ENCODE data around the gene CHAT.
A peak's percentile ranks its signal among the peaks of the same experiment; 100 is the strongest.

The CHAT gene

DNA sequence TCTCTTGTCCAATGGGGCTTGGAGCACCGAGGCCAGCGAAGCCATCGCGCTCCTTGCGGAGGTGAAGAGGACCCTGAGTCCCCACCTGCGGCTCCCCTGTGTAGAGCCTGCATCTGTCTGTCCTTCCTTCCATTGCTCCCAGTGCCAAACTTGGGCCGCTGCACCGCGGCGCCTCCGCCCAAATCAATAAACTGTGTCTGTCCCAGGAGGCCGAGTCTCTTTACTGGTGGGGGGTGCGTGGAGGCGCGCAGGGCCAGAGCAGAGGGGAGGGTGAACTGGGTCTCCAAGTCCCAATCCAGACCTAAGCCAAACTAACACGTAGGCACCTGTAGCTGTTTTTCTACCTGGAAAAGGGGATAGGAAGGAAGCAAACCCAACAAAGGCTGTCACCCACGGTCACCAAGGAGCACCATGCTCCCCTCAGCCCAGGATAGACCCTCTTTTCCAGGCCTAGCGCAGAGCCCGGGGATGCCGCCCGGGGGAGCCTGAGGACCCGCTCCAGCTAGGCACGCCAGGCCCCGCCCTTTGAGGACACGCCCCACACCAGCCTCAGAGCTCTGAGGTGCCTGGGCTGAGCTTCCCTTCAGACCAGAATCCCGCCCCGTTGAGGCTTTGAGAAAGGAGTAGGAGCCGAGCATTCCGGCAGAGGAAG is 1.2 kb upstream of the CHAT start:
- peak; percentile 43 for DNase-seq

DNA sequence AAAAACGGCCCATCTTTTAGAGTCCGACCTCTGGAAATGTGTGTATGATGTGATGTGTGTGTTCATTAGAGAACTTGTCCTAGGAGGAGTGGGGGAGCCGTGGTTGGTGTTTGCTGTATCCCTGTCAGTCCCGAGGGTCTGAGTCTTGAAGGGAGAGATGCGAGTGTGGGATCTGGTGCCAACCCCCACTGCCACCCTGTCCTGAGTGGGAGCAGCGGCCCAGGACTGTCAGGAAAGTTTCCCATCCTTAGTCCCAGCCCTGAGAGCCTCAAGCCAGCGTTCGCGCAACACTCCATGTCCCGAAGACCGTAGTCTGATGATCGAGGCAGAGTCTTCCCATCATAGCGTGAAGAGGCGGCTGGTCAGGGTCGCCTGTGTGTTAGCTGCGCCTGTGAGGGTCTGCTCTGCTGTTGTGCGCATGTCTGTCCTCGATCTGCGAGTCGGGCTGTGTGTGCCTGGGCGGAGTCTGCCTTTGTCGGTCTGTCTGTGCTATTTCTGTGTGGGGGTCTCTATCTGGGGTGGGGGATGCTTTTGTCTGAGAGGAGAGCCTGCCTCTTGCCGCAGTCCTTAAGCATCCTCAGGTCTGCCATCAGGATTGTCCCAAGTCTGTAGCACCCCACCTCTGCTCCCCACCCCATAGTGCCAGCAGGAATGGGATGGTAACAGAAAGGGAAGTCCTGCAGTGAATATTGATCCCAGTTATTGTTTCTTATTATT is 514 bp upstream of the CHAT start:
- no peak for DNase-seq

DNA sequence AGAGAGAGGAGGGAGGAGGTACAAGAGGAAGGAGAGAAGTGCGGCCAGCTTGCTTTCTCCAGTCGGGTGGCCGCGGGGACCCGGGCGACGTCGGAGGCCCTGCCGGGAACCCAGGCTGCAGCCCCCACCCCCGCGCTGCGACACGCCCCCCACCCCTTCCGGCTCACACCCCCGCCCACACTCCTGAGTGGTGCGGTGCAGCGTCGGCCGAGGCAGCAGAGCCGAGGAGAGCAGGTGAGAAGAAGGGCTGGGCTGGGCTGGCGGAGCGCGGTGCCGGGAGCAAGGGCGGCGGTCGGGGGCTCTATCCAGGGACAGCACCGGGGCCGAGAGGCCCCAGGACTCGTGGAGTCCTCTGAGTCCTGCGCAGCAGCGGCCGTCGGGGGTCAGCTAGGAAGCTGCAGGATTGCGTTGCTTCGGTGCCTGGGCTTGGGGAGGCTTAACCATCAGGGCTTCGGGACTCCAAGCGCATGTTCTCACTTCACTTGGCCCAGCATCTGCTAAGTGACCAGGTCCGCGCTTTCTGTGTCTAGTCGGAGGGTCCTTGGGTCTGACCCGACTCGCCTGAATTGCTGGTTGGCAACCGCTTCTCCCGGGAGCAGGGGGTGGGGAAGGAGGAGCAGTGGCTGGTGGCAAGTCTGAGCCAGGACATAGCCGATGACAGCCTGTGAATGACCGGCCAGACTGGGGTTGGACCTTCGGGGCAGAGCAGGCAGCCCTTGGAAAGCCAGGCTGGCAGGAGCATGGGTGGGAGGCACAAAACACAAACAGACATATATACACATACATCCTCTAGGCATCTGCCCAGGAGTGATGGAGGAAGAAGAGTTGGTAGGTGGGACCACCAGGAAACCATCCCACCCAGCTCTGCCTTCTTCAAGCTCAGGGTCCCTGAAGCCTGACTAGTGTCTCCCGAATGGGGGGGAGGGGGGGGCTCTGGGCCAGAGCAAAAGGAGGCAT is 683 bp downstream of the CHAT start:
- DNase-seq = no peak

DNA sequence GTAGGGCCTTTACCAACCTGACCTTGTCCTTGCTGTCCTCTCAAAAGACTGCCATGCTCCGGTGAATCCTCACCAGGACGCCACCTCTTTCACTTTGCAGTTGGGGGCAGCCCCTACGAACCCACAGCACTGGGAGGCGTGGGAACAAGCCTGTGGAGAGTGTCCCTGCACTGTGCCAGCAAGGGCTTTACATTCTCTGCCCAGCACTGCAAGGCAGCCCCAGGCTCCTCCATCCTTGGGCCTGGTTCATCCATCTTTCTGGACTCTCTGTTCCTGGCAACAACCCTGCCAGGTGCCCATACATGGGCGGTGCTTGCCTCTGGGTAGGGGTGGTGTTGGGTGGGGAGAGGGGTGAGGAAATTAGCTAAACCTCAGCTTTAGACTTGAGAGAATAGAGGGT is 1.4 kb downstream of the CHAT start:
- no peak for DNase-seq

DNA sequence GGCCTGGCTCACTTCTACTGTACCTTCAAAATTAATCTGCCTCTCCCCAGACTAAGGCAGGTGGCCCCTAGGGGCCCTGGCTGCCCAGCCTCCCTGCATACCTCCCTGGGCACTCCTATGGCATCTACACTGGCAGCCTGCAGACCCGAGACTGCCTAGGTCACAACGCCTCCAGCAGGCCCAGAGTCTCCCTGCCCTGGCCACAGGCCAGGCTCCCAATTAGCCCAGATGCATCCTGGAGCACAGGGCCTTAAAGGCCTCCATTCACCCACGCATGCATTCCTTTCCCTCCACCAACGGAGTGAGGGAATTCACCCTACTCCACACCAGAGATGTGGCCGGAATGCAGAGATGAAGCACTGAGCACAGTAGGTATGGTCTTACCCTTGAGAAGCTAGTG is 1.9 kb downstream of the CHAT start:
- no peak for DNase-seq

DNA sequence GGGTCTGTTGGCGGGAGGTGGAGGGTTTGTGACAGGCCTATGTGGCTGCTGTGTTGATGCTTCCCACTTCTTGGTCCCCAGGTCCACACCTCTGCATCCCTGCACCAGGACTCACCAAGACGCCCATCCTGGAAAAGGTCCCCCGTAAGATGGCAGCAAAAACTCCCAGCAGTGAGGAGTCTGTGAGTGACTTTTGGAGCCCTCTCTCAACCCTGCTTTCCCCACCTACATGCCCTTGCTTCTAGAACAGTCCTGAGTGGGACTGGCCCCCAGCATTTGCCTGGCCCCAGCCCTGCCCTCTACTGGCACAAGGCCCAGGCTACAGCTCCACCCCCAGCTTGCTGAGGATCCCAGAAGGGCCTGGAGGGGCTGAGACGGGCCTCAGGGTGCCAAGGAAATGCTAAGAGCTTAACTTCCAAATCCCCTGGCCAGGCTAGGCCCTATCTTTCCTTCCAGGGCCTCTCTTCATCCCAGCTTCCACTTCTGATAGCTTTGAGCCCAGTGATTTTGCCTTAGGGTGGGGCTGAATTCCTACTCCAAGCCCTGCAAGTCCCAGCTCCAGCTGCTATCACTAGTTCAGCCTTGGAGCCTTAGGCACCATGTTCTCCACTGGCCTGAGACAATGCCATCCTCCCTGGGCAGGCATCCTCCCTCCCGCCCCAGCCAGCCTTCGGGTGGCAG is 2.7 kb downstream of the CHAT start:
- no peak for DNase-seq

DNA sequence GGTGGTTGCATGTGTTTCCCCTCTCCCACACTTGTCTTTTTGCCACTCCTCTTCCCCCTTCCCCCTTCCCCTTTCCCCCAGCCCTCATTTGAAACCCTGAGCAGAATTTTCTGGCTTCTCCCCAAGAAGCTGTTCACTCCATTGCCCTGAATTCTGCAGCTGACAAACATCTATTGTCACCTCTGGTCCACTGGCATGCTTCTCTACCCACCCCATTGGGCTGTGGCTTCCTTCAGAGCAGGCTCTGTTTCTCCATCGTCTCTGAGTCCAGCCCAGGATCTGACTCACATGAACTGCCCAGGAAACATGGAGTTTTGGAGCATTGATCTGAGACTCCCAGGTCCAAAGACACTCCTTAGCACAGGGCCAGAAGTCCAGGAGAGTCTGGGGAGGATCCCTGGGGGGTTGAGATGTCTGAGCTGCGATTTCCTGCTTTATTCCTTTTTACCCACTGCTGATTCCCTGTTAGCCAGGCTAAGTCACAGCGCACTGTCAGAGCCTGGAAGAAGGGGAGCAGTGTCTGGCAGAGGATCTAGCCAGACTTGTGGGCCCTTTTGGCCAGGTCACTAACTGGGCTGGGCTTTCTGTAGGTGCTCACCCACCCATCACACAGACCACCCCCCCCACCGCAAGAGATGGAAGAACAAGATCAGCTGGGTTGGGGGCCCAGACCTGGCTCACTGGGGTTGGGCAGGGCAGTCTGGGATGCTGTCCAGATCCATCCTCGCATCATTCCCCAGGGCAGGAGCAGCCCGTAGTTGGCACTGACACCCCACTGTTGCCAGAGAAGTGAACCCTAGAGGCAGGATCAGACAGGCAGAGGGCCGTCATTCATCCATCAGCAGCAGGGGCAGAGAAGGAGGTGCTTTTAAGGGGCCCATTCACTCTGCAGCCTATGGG is 3.5 kb downstream of the CHAT start:
- DNase-seq = no peak

DNA sequence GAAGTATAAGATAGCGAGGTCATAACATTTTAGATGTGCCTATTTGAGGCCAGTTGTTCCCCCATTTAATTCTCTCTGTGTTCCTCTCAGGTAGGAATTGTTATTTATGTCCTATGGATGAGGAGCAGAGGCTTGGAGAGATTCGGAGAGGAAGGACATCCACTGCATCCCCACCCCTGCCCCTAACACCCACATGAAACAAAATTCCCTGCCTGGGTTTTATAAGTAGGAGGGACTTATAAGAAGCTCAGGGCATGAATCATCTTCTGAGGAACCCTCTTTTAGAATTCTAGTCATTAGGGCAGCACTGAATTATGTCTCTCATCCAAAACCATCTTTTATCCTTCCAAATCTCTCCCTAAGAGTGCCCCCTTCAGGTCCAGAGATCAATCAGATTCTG is 5.0 kb downstream of the CHAT start:
- no peak for DNase-seq

DNA sequence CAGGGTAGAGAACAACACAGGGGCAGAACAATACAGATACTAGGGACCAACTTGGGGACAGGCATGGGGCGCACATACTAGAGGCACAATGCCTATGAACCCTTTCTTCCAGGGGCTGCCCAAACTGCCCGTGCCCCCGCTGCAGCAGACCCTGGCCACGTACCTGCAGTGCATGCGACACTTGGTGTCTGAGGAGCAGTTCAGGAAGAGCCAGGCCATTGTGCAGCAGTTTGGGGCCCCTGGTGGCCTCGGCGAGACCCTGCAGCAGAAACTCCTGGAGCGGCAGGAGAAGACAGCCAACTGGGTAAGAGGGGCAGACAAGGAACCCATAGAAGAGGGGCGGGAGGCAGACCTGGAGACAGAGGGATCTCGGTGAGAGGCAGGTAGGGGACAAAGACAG is 5.8 kb downstream of the CHAT start:
- DNase-seq = no peak

DNA sequence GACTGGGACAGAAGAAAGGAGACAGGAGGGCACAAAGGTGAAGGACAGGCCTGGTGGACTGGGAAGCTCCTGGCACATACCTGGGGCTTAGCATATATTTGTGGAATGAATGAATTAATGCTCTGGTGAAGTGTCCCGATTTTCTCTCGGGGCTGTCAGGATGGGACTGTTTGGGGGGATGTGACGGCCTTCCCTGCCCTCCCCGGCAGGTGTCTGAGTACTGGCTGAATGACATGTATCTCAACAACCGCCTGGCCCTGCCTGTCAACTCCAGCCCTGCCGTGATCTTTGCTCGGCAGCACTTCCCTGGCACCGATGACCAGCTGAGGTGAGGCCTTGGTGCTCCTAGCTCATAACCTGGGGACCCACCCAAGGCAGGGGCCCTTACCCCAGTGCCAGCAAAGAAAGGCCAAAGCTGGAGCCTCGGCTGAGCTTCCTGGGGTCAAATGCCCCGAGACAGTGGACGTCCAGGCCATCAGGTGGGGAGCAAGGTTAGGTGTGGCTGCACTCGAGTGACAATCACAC is 6.5 kb downstream of the CHAT start:
- no peak for DNase-seq

DNA sequence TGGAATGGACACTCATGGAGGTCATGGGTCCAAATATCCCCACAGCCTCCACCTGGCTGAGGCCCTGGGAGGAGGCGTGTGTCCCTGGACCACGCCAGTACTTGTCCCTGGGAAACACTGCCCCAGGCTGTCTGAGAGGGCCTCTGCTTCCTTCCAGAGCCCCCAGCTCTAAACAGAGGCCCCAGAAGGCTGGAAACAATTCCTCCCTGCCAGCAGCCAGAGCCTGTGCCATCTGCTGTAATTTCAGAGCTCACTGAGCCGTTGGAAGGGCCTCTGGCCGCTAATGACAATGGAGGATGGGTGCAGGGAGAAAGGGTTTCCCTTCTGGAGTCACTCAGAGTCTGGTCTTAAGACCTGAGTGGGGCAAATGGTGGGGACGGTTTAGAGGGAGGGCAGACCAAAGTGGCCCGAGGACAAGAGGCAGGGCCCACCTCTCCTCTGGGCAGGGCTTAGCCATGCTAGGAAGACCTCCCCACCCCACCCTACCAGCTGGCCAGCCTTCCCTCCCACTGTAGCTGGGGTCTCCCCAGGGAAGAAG is 7.1 kb downstream of the CHAT start:
- no peak for DNase-seq

DNA sequence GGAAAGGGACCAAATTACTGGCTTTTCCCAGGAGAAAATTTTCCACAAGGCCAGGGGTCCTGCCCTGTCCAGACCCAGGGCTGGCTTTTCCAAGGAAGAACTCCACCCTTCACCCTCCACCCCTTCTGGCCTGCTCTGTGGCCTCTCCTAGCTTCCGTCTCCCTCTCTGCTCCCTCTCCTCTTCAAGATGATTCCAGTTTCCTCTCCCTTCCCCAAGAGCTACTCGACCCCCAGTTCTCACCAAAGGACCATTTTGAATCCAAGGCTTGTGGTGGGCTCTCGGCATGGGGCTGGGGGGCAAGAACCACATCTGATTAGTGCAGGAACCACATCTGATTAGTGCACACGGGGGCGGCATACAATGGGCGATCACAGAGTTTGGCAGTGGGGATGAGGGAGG is 7.7 kb downstream of the CHAT start:
- no peak for DNase-seq

DNA sequence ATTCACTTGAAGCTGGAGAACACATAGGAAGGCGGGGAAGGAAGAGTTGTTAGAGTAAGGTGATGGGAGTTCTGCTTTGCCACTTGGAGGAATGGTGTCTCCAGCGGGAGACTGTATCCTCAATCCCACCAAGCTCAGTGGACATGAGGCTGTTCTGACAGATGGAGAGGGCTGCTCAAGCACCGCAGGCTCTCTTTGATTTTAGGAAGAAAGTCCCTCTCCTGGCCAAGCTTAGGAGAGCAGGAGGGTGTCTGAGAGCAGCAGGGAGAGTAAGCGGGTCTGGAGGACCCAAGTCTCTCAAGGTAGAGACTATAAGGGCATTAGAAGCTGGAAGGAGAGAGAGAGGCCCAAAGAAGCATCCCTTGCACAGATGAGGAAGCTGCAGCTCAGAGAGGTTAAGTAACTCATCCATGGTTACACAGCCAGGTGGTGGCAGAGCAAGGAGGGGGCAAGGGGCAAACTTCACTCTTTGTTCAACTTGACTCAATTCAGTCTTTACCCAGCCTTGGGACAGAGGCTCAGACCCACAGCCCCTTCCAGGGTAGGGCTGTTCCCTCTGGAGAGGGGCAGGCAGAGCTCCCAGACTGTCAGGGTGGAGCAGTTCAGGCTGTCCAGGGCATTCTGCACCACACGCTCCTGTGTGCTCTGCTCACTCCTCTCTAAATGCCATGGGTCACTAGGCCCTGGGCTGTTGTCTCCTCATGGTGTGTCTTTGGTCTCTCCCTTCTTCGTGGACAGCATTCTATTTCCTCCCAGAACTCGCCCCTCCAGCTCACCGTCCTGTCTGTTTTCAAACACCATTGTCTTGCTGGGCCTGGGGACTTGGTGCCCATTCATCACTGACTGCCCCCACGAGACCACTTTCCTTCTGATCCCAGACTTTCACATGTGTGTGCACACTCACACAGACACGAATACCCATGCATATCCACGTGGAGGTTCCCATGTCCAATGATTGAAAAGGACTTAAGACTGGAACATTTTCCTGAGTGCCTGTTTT is 8.9 kb downstream of the CHAT start:
- DNase-seq = no peak

DNA sequence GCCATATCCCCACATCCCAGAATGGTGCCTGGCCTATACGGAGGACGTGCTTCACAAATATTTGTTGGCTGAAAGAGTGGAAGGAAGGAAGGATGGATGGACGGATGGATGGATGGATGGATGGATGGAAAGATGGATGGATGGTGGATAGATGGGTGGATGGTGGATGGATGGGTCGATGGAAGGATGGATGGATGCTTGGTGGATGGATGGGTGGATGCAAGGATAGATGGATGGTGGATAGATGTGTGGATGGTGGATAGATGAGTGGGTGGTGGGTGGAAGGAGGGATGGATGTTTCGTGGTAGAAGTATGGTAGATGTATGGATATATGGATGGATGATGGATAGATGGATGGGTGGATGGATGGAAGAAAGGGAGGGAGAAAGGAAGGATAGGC is 10.8 kb downstream of the CHAT start:
- no peak for DNase-seq

DNA sequence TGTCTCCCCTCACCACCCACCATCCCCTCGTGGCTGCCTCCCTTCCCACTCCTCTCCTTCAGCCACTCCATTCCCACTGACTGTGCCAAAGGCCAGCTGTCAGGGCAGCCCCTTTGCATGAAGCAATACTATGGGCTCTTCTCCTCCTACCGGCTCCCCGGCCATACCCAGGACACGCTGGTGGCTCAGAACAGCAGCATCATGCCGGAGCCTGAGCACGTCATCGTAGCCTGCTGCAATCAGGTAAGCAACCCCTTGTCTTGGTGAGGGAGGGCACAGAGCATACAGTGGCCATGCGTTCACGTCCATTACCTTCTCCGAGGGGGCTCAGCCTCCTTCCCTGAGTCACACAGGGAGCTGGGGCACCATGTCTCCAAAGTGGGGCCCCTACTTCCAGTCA is 11.6 kb downstream of the CHAT start:
- DNase-seq = no peak

DNA sequence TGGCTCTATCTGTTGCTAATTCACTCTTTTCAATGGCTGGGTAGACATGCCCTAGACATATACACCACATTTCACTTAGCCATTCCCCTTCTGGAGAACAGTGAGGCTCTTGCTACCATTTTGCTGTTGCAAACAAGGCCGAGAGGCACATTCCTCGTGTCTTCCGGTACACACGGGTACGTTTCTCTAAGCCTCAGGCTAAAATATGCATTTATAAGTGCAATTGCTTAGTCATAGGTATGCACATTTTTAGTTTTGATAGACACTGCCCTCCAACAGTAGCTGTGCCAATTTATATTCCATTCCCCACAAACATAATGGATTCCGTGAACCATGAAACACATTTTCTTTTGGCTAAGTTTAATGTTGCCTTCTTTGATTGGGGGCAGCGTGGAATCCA is 13.2 kb downstream of the CHAT start:
- DNase-seq = no peak

DNA sequence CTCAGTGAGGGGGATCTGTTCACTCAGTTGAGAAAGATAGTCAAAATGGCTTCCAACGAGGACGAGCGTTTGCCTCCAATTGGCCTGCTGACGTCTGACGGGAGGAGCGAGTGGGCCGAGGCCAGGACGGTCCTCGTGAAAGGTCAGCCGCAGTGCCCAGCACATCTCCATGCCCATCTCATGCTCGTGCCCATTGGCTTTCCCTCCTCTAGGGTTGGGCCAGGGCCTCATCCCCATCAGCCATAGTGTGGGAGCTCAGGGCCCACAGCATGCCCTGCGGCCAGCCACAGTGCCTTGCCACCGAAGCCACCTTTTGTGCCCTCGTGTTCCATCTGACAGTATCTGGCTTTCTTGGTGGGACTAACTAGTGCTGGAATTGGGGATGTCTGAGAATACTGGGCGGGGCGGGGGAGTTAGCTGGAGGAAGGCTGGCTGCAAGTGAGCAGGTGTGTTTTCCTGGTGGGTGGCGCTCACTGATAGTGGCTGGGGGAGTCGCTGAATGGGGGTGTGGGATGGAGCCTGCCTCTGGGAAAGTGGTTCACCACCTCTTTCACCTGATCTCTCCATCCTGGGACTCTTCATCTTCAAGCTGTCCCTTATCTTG is 13.9 kb downstream of the CHAT start:
- no peak for DNase-seq

DNA sequence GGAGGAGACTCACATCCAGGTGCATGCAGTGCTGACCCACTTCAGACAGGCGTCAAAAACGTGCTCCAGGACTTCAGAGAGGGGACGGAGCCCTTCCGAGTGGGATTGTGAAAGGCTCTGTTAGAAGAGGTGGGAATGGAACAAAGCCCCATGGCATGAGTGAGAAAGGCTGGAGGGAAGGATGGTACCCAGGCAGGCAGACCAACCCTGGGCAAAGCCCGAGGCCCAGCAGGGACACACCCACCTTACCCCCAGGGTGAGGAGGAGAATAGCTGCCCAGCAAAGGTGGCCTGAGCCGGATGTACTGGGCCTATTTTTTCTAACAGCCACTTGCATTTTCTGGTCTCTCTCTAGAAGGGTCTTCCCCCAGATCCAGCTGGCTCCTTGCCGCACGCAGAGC is 14.8 kb downstream of the CHAT start:
- no peak for DNase-seq

DNA sequence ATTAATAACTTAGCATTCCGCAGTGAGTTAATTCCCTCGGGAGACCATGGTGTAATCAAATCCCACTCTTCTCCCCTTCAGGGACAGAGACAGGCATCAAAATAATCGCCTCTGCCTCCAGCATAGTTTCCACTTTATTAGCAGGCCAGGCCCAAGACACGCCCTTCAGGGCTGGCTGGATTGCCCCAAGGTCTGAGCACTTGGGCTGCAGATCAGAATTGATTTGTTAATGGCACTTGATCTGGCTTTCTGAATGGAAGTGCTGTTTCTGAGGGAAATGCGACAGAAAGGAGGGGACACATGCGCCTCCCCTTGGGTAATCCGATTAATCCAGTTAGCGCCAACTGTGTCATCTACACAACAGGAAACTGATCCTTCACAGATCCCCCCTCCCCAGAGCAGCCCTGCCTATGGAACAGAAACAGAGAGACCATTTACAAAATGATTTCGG is 15.6 kb downstream of the CHAT start:
- DNase-seq = no peak

DNA sequence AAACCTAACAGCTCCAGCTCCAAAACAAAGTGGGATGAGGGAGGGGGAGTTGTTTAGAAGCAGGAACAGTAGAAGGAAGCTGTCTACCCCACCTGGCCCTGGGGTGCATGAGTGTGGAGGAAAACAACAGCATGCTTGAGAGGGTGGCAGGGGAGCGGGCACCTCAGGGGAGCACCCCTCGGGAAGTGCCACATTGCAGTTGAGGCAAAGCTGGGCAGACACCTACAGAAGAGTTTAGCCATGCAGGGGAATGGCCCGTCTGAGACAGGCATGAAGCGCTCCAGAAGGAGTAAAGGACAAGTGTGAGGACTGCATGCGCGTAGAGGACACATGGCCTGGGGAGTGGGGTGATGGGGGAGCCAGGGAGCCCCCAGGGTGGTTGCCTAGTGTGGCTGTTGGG is 18.1 kb downstream of the CHAT start:
- no peak for DNase-seq
